ENCODE results near the gene VIPR2. TPM values are rescaled to one million over a fixed set of nuclear protein-coding genes. Genes with fewer than 3 reads are reported as not detected.
"Not testable (repeated sequence)": the region's sequence is repeated elsewhere in the genome, so short reads cannot be mapped to it uniquely, and the experiment has no call there.

The VIPR2 gene
- polyA plus RNA-seq, 1 donor from 2014 or later = 0.51 TPM

- no peak overlapping the region for H3K27ac ChIP-seq (ENCODE audit: low read length)
- no peak overlapping the region for H2AFZ ChIP-seq (ENCODE audit: low read depth, low read length)
- H3F3A ChIP-seq (ENCODE audit: insufficient read depth, low read length, poor library complexity, severe bottlenecking) = no peaks in the 10 kb centered on the region
- no peaks in the 10 kb centered on the region for H3K9me3 ChIP-seq (ENCODE audit: low read length)
- no peaks in the 10 kb centered on the region for H3K36me3 ChIP-seq (ENCODE audit: insufficient read depth, low read length)
- H3K4me2 ChIP-seq (ENCODE audit: low read length) = no peak overlapping the region
- H3K27me3 ChIP-seq (ENCODE audit: insufficient read depth, low read depth, low read length) = no peaks in the 10 kb centered on the region
- H3K79me2 ChIP-seq (replicated peaks; ENCODE audit: insufficient read depth, low read length) = no peaks in the 10 kb centered on the region
- no peaks in the 10 kb centered on the region for H4K20me1 ChIP-seq (ENCODE audit: insufficient read depth)
- H3K9ac ChIP-seq (ENCODE audit: low read length) = no peak overlapping the region
- TF ChIP-seq MXI1 (conservative IDR thresholded peaks at IDR 0.05; ENCODE audit: poor library complexity, severe bottlenecking) (no peak), RAD21 (conservative IDR thresholded peaks at IDR 0.05) (no peak), SMC3 (conservative IDR thresholded peaks at IDR 0.05; ENCODE audit: poor library complexity) (no peak), EP300 (conservative IDR thresholded peaks at IDR 0.05; ENCODE audit: poor library complexity, severe bottlenecking) (no peak), TAF1 (IDR thresholded peaks at IDR 0.05; ENCODE audit: low read depth) (no peak), EZH2 (IDR thresholded peaks at IDR 0.05; ENCODE audit: borderline replicate concordance, insufficient read depth, low read length, poor library complexity, severe bottlenecking) (no peak), REST (IDR thresholded peaks at IDR 0.05; ENCODE audit: borderline replicate concordance) (no peak), CTCF (IDR thresholded peaks at IDR 0.05; ENCODE audit: poor library complexity, severe bottlenecking) (no peak), POLR2AphosphoS5 (IDR thresholded peaks at IDR 0.05) (no peak)
- H3K9me2 ChIP-seq (ENCODE audit: insufficient read depth, low read length) = no peaks in the 10 kb centered on the region
- H3K4me3 ChIP-seq (ENCODE audit: low read length) = no peak overlapping the region
Observed at GRCh38 chr7:159165352-159165751, 20.7 kb upstream of the VIPR2 start.

GRCh38 chr7:159163703-159164301 is 19.1 kb upstream of the VIPR2 start:
- H3K4me2 ChIP-seq (ENCODE audit: low read length); H3K9me2 ChIP-seq (ENCODE audit: insufficient read depth, low read length); H3K9me3 ChIP-seq (ENCODE audit: low read length); H3K79me2 ChIP-seq (replicated peaks; ENCODE audit: insufficient read depth, low read length); H2AFZ ChIP-seq (ENCODE audit: low read depth, low read length); H3K36me3 ChIP-seq (ENCODE audit: insufficient read depth, low read length); H3K9ac ChIP-seq (ENCODE audit: low read length); H3K4me3 ChIP-seq (ENCODE audit: low read length); H3K27ac ChIP-seq (ENCODE audit: low read length); H3K27me3 ChIP-seq (ENCODE audit: insufficient read depth, low read depth, low read length); H3F3A ChIP-seq (ENCODE audit: insufficient read depth, low read length, poor library complexity, severe bottlenecking); H4K20me1 ChIP-seq (ENCODE audit: insufficient read depth): not testable (repeated sequence)
- TF ChIP-seq EP300 (conservative IDR thresholded peaks at IDR 0.05; ENCODE audit: poor library complexity, severe bottlenecking) (peak; percentile 98), POLR2AphosphoS5 (IDR thresholded peaks at IDR 0.05) (peak; percentile 45)

GRCh38 chr7:159162050-159162626 is 17.5 kb upstream of the VIPR2 start:
- H3K4me3 ChIP-seq (ENCODE audit: low read length); H3K36me3 ChIP-seq (ENCODE audit: insufficient read depth, low read length); H3K4me2 ChIP-seq (ENCODE audit: low read length); H4K20me1 ChIP-seq (ENCODE audit: insufficient read depth); H2AFZ ChIP-seq (ENCODE audit: low read depth, low read length); H3K79me2 ChIP-seq (replicated peaks; ENCODE audit: insufficient read depth, low read length); H3F3A ChIP-seq (ENCODE audit: insufficient read depth, low read length, poor library complexity, severe bottlenecking); H3K9me3 ChIP-seq (ENCODE audit: low read length); H3K27me3 ChIP-seq (ENCODE audit: insufficient read depth, low read depth, low read length); H3K27ac ChIP-seq (ENCODE audit: low read length); H3K9ac ChIP-seq (ENCODE audit: low read length); H3K9me2 ChIP-seq (ENCODE audit: insufficient read depth, low read length): not testable (repeated sequence)

Data from neural cell (in vitro differentiated cells).